Natural killer cell (primary cell): ENCODE results near the gene CINP. TPM values are rescaled to one million over a fixed set of nuclear protein-coding genes. Genes with fewer than 3 reads are reported as not detected.
A peak's percentile ranks its signal among the peaks of the same experiment; 100 is the strongest.

ENCODE experiments used
- ATAC-seq, 3 donors: fragments of 150-1000 bp in 2 of 3; fragments of 200-7000 bp in 1 of 3; cut with Tn5 transposase; 1 replicate in 1 of 3; 2 replicates in 2 of 3; pipeline ENCODE4 v1.10.0; 2021; ENCODE audit warnings: mild to moderate bottlenecking in 2 of 3, moderate library complexity in 2 of 3
- DNase-seq, 2 donors: peaks; one replicate each; pipeline versions ENCODE4 v3.0.0 to v3.0.0-alpha.2; 2013 to 2021; ENCODE audit warnings: mixed read lengths in 1 of 2
- H3K27ac ChIP-seq: one replicate; pipeline ENCODE4 v1.5.1; 2013; ENCODE audit warnings: mild to moderate bottlenecking, low read length
- H3K27me3 ChIP-seq: one replicate; pipeline ENCODE4 v1.6.1; 2013; ENCODE audit warnings: low read length; ENCODE audit not compliant: control insufficient read depth, insufficient read depth
- H3K36me3 ChIP-seq: one replicate; pipeline ENCODE4 v1.6.1; 2013; ENCODE audit warnings: low read length; ENCODE audit not compliant: control insufficient read depth, insufficient read depth
- H3K4me1 ChIP-seq: one replicate; pipeline ENCODE4 v1.6.1; 2013; ENCODE audit warnings: low read length; ENCODE audit not compliant: control insufficient read depth, insufficient read depth
- H3K4me3 ChIP-seq: one replicate; pipeline ENCODE4 v1.5.1; 2013; ENCODE audit warnings: low read length
- H3K9me3 ChIP-seq: one replicate; pipeline ENCODE4 v1.6.1; 2013; ENCODE audit warnings: low read length; ENCODE audit not compliant: control insufficient read depth, insufficient read depth
- H3K27ac Mint-ChIP-seq, 2 donors: one replicate each; pipeline ENCODE4 v1.8.0; 2022; ENCODE audit warnings: mild to moderate bottlenecking in 2 of 2, mixed read lengths in 2 of 2, moderate library complexity in 1 of 2
- H3K27me3 Mint-ChIP-seq, 2 donors: one replicate each; pipeline ENCODE4 v1.8.0; 2022; ENCODE audit warnings: low read depth in 2 of 2, mixed read lengths in 2 of 2
- H3K36me3 Mint-ChIP-seq: one replicate; pipeline ENCODE4 v1.8.0; 2022; ENCODE audit warnings: mixed read lengths
- H3K4me1 Mint-ChIP-seq, 2 donors: one replicate each; pipeline ENCODE4 v1.8.0; 2022; ENCODE audit warnings: mixed read lengths in 2 of 2
- H3K4me3 Mint-ChIP-seq: one replicate; pipeline ENCODE4 v1.8.0; 2022; ENCODE audit warnings: mild to moderate bottlenecking, moderate library complexity, mixed read lengths
- H3K9me3 Mint-ChIP-seq, 2 donors: one replicate each; pipeline ENCODE4 v1.8.0; 2022; ENCODE audit warnings: mixed read lengths in 2 of 2
- CTCF ChIP-seq: fragments of 200-600 bp; IDR thresholded peaks from one replicate; pipeline ENCODE4 v1.8.0; 2022; ENCODE audit warnings: antibody characterized with exemption
- WGBS: methylation state at CpG from one replicate; pipeline ENCODE4 v1.1.7; 2013; ENCODE audit warnings: missing lambda C conversion rate; ENCODE audit not compliant: insufficient coverage; 5-methylcytosine and 5-hydroxymethylcytosine counted together
- intact Hi-C: fragments of 100-400 bp; cut with micrococcal nuclease; formaldehyde crosslinking; loops from one replicate; pipeline ENCODE4 v1.14.2; 2022
- total RNA-seq, 4 donors: library from RNA; stranded (reverse); fragments of 120-200 nt in 1 of 4; gene quantifications; one replicate each; pipeline versions ENCODE4 v1.2.3 to v1.2.4, GENCODE V29; 2013 to 2022

CINP gene
- total RNA-seq, 3 donors from 2014 or later (not counting 1 experiment from before 2014, with no cell fraction given) = 22.4 to 30.0 (median 23.3) TPM

DNA sequence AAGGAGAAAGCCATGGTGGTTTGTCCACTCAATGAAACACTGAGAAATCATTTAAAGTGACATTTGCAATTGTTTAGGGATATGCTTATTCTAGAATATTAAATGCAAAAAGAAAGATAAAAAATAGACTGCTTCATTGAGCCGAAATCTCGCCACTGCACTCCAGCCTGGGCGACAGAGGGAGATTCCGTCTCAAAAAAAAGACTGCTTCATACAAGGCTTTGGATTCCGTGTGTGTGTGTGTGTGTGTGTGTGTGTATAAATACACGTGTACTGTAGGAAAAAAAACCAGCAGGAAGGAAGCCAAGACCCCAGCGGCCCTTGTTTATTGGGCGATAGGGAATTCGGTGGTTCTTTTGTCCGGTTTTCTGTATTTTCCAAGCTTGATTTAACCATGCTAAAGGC is 46.4 kb downstream of the CINP start:
- peak overlapping the region; percentile 98 to 99 for H3K27ac Mint-ChIP-seq
- H3K36me3 Mint-ChIP-seq = no peaks in the 10 kb centered on the region
- no peaks in the 10 kb centered on the region for H3K27me3 Mint-ChIP-seq
- H3K4me3 Mint-ChIP-seq = peak overlapping the region; percentile 97
- TF ChIP-seq CTCF = no peak
- ATAC-seq (no peak), DNase-seq (peak in 1 of 2 donors; percentile 72)
- no peaks in the 10 kb centered on the region for H3K9me3 Mint-ChIP-seq
- Histone ChIP-seq H3K9me3 (no peaks in the 10 kb centered on the region), H3K4me3 (peak overlapping the region; percentile 42), H3K27ac (peak overlapping the region; percentile 33), H3K36me3 (no peaks in the 10 kb centered on the region), H3K4me1 (peaks cover 53% of the 10 kb centered on the region), H3K27me3 (no peaks in the 10 kb centered on the region)
- WGBS = 9% methylated on average over 10 of the region's 10 CpGs
- H3K4me1 Mint-ChIP-seq = peaks cover 54 to 58% of the 10 kb centered on the region in 2 donors
- intact Hi-C loops = loop anchor here (5.0 kb wide), 3 partner anchors 201 to 369 kb away; partner anchors contain the start of gene DYNC1H1

DNA sequence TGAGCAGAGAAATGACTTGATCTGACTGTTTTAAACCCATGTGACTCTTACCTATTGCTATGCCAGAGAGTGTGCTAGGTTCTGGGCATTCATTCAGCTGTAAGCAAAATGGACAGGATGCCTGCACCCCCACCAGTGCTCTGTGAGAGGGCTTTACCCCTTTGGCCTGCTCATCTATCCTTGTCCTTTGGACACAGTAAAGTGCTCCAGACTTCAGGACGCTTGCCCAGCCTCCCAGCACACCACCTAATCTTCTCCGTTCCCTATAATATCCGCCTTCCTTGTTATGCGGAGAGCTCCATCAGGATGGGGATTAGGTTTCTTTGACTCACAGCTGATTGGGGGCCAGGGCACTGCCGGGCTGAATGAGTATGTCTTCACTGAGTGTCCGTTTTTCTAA is 47.6 kb downstream of the CINP start:
- Histone ChIP-seq H3K9me3 (no peaks in the 10 kb centered on the region), H3K4me1 (peaks cover 47% of the 10 kb centered on the region)

DNA sequence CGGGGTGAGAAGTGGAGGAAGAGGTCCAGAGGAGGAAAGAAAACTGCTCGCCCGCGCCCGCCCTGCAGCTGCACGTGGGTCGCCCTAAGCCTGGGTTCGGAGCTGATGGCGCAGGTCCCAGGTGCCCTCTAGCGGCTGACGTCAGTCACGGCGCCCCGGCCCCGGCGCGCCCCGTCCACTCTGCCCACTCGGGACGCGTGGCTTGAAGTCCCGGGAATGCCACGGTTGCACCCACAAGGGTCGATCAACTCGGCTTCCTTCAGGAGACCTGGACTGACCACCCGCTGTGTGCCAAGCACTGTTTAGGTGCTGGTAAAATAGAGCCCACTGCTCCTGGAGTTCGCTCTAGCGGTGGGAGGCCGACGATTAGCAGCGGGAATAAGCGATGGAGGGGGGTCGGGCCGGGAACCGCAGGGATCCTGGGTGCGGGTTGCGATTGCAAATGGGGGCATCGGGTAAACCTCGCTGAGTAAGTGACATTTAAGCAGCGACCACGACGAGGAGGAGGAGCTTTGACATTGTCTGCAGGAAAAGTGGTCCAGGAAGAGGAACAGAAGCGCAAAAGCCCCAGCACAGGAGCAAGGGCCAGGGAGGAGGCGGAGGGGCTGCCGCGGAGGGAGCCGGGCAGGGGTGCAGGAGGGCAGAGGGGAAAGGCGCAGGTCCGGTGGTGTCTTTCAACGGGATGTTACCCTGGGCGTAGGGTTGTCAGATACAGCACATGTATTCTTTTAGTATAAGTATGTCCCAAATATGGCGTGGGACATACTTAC is 48.3 kb downstream of the CINP start:
- peak; percentile 98 for TF ChIP-seq CTCF
- ATAC-seq = peak; percentile 78 to 85 (median 79)
- WGBS = 4% methylated on average over 51 of the region's 52 CpGs
- Mint-ChIP-seq H3K4me3 (peak overlapping the region; percentile 97), H3K27ac (peak overlapping the region; percentile 85 to 86), H3K4me1 (peaks cover 43 to 48% of the 10 kb centered on the region in 2 donors), H3K9me3 (no peaks in the 10 kb centered on the region), H3K27me3 (no peaks in the 10 kb centered on the region), H3K36me3 (no peaks in the 10 kb centered on the region)
- Histone ChIP-seq H3K36me3 (no peaks in the 10 kb centered on the region), H3K27me3 (no peaks in the 10 kb centered on the region), H3K4me1 (peaks cover 46% of the 10 kb centered on the region), H3K9me3 (no peaks in the 10 kb centered on the region), H3K27ac (peak overlapping the region; percentile 4), H3K4me3 (peak overlapping the region; percentile 53)
- intact Hi-C loops = loop anchor here (1.0 to 5.0 kb wide), 5 partner anchors 79 to 367 kb away; partner anchors contain the start of genes DYNC1H1 and WDR20
- DNase-seq = peak; percentile 78 to 90

More for the DNA sequence above, 47.6 kb downstream of the CINP start:
- DNase-seq (no peak), ATAC-seq (no peak)
- Histone ChIP-seq H3K27me3 (no peaks in the 10 kb centered on the region), H3K27ac (no peak overlapping the region), H3K36me3 (no peaks in the 10 kb centered on the region), H3K4me3 (no peak overlapping the region)
- H3K36me3 Mint-ChIP-seq = no peaks in the 10 kb centered on the region
- intact Hi-C loops = loop anchor here (2.0 to 5.0 kb wide), 4 partner anchors 176 to 368 kb away; partner anchors contain the start of genes DYNC1H1 and WDR20
- WGBS = 91% methylated on average over 6 of the region's 6 CpGs
- no peaks in the 10 kb centered on the region for H3K27me3 Mint-ChIP-seq
- H3K27ac Mint-ChIP-seq = peak overlapping the region; percentile 85 to 86
- H3K4me3 Mint-ChIP-seq = peak overlapping the region; percentile 97
- H3K9me3 Mint-ChIP-seq = no peaks in the 10 kb centered on the region
- TF ChIP-seq CTCF = no peak
- H3K4me1 Mint-ChIP-seq = peaks cover 45 to 52% of the 10 kb centered on the region in 2 donors
